NT2/D1 (cell line): ENCODE measurements around the gene ZNF430.

Source experiments
- SUZ12 ChIP-seq: IDR thresholded peaks from 2 replicates; pipeline ENCODE4 v1.6.1; 2011; ENCODE audit not compliant: insufficient read length, insufficient read depth; ENCODE audit errors: extremely low read depth
- YY1 ChIP-seq: IDR thresholded peaks from 2 replicates; pipeline ENCODE4 v1.6.1; 2011; ENCODE audit not compliant: insufficient read length, insufficient read depth
- ZNF274 ChIP-seq: IDR thresholded peaks from 2 replicates; pipeline ENCODE4 v1.6.1; 2011; ENCODE audit warnings: mild to moderate bottlenecking, low read depth, low read length

DNA sequence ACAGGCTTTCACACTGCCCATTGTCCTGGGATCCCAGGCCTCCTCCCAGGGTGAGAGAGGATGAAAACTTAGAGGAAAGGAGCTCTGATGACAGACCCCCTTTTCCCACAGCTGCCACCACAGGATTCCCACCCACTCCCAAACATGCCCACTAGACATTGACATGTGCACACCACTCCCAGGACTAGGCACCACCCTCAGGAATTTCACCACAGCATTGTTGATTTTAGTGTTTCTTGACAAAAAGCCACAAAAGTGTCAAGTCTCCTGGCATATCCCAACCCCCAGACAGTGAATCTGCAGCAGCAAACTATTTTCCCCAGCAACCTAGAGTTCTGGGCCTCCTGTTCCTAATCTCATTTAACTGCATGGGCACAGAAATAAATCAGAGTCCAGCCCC lies 71.7 kb downstream of the ZNF430 start:
- TF ChIP-seq YY1 (no peak), SUZ12 (no peak), ZNF274 (no peak)
